Middle frontal gyrus (tissue), 1 donor: Measurements from ENCODE around the gene KIAA0825.

Experiments
- DNase-seq: peaks from one replicate; pipeline ENCODE4 v3.0.0-alpha.2; 2015; ENCODE audit warnings: low spot score; ENCODE audit errors: extremely low spot score

Gene KIAA0825

GRCh38 chr5:94505327-94506068 is 112.9 kb downstream of the KIAA0825 start:
- DNase-seq, result no peak

DNA sequence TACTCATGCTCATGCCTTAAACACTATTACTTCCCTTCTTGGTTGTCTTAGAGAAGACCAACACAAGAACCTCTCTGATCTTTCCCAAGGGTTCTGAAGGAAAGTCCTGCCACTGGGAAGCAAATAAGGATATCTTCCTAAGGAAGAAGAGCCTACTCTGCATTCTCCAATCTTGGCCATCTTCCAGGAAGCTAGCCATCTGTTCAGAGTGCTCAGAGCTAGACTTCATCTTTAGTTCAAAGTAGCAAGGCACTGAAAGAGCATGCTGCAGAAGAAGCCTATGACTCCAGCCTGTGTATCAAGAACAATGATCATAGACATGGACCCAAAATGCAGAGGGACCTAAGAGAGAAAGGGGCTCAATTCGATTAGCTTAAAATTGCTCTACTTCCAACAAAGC is 114.7 kb downstream of the KIAA0825 start:
- DNase-seq, result no peak

DNA sequence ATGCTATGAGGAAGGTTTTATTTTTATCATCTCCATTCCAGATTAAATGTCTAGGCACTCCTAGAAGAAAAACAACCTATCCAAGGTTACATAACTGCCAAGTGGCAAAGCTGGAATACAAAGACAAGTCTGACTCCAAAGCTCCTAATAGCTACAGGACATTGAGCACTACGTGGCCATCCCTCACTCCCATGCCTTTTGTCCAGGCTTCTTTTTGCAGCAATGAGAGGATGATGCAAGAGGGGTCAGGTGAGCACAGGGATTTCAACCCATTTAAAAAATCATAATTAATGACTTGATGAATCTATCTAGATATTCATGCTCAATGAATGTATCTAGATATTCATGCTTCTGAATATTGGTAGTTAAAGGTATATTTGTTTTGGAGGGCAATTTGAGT is 117.0 kb downstream of the KIAA0825 start:
- DNase-seq, result no peak

DNA sequence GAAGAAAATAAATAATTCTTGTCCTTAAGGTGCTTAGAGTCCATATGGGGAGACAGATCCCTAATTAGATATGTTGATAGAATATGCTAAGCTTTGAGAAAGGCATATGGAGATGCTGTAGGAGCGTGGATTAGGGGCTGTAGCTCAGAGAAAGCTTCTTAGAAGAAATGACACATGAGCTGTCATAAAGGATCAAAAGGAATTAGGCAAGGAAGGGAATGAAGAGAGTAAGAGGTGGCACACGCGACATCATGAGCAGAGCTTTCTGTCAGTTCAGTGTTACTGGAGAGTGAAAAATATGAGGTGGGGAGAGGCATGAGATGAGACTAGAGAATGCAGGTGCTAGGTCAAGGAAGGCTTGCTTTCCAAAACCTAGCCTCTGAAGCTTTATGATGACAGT is 118.6 kb downstream of the KIAA0825 start:
- no peak for DNase-seq

DNA sequence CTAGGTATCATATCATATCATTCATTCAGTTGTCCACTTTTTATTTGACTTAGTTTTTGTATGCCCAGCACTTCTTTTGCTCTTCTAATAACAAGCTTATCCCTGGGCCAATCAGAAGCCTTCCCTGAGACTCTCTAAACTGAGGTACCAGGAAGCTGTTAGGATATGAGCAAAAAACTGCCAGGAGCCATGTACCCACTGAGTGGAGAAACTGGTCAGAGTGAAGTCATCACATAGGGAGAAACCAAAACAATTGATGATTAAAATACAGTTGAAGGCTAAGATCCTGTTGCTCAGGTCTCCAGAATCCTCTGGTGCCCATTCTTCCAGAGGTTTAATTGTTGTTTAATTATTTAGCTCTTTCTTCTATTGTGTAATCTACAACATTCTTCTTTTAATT is 120.2 kb downstream of the KIAA0825 start:
- no peak for DNase-seq

- DNase-seq, result no peak
These were observed 133.3 kb downstream of the KIAA0825 start for GRCh38 chr5:94485067-94485466.

DNA sequence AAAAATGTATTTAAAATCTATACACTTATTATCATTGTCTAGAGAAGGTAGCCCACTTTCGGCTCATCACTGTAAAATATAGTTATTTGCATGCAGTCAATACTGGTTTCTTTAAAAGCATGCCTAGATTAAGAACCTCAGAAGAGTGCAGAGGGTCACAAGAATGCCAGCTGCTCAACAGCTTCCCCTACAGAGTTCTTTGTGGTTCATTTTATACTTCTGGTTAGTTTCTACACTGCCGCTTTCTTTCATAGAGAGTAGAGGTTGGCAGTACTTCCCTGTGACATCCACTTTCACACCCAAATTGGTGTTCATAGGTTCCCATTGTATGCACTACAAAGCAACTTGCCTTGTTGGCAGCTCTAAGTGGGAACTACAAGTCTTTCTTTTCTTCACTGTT is 137.3 kb downstream of the KIAA0825 start:
- DNase-seq, result no peak

DNA sequence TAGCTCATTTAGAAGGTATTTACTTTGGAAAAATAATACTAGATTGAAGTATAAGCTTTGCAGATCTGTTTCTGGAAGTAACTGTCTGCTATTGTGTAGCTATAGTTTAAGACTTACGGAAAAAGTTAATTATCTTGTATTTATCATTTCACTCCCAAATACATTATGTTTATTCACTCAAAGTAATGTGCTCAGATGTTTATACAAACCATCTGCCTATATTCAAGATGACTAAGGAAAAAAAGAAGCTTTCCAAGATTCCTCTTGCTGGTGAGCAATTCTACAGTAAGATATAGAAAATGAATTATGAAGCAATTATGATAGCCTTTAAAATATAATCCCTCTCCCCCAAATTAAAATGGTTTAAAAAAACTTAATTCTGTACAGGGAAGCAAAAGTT is 137.9 kb downstream of the KIAA0825 start:
- no peak for DNase-seq

DNA sequence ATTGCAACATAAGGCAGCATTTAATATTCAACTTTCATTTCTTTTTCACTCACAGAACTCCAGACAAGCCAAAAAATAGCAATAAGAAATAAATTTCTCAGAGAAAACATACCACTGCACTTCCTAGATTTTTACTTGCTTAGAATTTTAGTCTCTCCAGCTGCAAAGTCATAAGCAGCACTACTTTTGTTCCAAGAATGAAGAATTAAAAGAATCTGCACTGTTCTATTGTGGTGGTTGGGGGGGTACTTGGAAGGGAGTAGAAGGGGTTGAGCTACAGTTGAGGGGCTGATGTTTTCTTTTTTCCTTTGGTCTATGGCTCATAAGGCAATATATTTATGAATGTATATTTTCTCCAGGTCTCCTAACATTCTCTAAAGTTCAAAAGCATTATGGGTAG is 144.5 kb downstream of the KIAA0825 start:
- no peak for DNase-seq

DNA sequence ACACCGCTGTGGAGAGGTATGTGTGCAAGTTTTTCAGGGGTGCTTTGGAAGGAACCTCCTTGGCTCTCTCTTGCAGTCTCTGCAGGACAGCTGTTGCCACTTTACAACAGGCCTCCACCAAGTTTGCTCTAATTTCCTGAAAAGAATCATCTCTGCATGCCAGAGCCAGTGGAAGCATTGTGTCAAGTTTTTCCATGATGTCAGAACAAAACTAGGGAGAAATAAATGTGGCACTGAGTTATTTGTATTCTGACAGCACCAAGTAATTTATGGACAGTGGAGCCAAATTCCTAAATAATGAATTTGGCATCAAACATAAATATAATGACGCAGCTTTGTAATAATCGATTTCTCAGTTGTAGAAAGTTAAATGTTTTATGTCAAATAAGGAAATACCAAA is 146.9 kb downstream of the KIAA0825 start:
- no peak for DNase-seq

DNA sequence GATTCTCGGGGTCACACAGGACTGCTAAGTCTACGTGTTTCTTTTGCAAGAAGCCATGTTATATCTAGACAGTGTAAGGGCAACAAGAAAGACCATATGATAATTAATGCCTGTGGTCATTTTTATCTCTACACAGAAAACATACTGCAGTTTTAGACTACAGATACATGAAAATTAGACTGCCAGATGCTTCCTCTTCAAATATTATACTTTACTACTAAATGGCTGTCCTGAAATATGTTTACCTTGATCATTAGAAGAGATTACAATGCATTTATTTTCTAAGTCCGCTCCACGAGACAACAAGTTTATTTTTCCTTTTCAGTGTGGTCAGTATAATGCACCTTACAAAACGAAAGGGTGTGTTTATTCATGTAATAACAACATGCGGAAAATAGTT is 147.6 kb downstream of the KIAA0825 start:
- no peak for DNase-seq

- no peak for DNase-seq
These were observed 148.5 kb downstream of the KIAA0825 start for GRCh38 chr5:94469894-94470329.

DNA sequence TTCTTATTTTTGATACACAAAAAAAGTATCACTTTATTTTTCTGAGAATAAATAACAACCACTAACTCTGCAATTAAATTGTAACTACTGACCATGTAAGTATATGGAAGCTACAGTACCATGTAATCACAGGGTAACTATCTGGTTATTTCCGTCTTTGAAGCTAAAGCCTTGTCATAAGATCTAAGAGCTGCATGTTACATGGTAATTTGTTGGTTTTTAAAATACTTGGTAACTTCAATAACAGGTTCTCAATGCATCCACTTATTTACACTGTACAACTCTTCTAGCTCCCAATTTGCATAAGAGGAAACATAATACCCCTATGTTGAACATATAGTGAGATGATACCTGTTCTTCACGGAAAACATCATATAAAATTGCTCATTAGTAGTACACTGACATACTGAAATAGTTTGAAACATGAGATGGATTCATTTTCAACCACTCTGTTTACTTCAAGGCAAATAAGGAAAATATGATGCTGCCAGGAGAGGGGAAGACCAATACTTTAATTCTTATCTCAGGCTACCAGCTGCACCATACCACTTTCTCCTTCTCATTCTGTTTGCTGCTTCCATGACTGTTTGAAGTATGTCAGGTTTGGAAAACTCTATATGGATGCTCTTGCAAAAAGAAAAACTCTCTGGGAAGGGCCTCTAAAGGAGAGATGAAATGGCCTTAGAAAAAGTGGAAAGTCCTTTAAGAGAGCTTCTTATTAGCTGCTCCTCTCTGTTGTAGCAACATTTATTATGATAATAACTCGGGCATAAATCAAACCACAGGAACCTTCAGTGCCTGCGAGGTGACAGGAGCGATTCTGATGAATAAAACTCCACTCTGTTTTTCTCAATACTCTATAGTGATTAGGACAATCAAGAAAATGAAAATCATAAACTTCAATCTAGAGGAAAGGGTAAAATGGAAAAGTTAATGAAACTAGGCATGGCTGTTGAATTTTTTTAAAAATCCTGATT is 150.2 kb downstream of the KIAA0825 start:
- no peak for DNase-seq

GRCh38 chr5:94467346-94467953 is 151.0 kb downstream of the KIAA0825 start:
- no peak for DNase-seq

GRCh38 chr5:94463739-94464138 is 154.7 kb downstream of the KIAA0825 start:
- no peak for DNase-seq

- DNase-seq, result no peak
These were observed 157.3 kb downstream of the KIAA0825 start for GRCh38 chr5:94461131-94461530.

GRCh38 chr5:94459915-94460314 is 158.5 kb downstream of the KIAA0825 start:
- DNase-seq, result no peak

DNA sequence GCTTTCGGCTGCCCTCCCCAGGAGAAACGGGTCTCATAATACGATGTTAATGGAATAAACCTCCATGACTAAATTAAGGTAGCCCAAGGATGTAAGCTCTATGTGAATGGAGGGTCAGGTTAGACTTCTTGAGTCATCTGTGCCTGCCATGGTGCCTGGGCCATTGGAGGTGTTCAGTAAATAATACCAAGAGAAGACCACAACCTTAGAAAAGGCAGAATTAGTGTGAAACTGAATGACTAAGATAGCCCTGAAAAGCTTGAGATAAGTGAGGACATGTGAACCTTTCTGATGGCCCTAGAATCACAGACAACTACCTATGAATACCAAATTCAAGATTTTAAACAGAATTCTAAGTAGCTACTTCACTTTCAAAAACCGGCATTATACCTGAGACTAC is 160.6 kb downstream of the KIAA0825 start:
- DNase-seq, result no peak

GRCh38 chr5:94445726-94446125 is 172.7 kb downstream of the KIAA0825 start:
- DNase-seq, result no peak

DNA sequence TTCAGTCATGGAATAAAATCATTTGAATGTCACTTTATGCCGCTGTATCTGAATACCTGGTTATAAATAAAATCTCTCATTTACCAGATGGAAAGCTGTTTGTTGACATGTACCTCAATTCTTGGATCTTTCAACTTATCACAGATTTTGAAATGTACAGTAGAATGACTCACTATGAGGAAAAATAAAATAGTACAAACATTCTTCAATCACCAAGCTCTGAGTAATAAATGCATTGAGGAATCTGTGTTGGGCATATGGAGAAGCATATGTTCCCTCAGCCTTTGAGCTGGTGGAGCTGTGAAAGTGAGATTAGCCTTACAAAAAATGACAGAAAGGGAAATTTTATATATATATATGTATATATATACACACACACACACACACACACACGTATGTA is 175.4 kb downstream of the KIAA0825 start:
- peak; percentile 31 for DNase-seq

- no peak for DNase-seq
These were observed 176.3 kb downstream of the KIAA0825 start for GRCh38 chr5:94442076-94442475.

- no peak for DNase-seq
These were observed 178.4 kb downstream of the KIAA0825 start for GRCh38 chr5:94440015-94440414.
